Measurements from ENCODE around the gene TMEM250.

DNA sequence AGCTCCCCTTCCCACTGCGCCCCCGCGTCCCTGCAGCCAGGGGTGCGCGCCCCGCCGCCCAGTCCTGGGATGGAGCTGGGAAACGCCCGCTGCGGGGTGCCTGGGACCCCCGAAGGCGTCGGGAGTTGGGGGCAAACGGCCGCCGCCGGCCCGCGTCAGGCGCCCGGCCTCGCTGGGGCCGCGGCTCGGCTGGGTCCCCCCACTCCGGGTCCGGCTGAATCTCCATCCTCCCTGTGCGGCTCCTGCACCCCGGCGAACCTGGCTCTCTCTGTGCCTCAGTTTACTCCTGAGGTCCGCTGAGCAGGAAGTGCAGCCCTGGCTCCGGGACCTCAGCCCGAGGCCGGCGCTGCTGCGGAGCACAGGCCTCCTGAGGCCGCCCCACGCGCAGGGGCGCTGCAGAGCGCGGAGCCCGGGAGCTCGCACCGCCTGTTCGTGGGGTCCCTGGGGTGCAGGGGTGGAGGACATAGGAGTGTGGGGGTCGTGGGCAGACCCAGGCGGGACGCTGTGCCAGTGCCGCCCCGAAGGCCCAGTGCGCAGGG lies 13.9 kb upstream of the TMEM250 start:
- TF ChIP-seq JUND (IDR thresholded peaks at IDR 0.05) (no peak), POLR2AphosphoS5 (IDR thresholded peaks at IDR 0.05; ENCODE audit: low read depth, low read length) (no peak), NRF1 (IDR thresholded peaks at IDR 0.05; ENCODE audit: low read depth, low read length) (no peak), EP300 (IDR thresholded peaks at IDR 0.05; ENCODE audit: borderline replicate concordance in 1 of 2, low read depth in 1 of 2, low read length in 1 of 2) (no peak), ELF1 (IDR thresholded peaks at IDR 0.05) (no peak), YY1 (IDR thresholded peaks at IDR 0.05; ENCODE audit: low read depth) (no peak), FOXM1 (IDR thresholded peaks at IDR 0.05; ENCODE audit: low read depth) (no peak), TEAD4 (IDR thresholded peaks at IDR 0.05; ENCODE audit: borderline replicate concordance, insufficient read depth) (no peak)
- TF ChIP-seq, protein P1, sequence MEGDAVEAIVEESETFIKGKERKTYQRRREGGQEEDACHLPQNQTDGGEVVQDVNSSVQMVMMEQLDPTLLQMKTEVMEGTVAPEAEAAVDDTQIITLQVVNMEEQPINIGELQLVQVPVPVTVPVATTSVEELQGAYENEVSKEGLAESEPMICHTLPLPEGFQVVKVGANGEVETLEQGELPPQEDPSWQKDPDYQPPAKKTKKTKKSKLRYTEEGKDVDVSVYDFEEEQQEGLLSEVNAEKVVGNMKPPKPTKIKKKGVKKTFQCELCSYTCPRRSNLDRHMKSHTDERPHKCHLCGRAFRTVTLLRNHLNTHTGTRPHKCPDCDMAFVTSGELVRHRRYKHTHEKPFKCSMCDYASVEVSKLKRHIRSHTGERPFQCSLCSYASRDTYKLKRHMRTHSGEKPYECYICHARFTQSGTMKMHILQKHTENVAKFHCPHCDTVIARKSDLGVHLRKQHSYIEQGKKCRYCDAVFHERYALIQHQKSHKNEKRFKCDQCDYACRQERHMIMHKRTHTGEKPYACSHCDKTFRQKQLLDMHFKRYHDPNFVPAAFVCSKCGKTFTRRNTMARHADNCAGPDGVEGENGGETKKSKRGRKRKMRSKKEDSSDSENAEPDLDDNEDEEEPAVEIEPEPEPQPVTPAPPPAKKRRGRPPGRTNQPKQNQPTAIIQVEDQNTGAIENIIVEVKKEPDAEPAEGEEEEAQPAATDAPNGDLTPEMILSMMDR (IDR thresholded peaks at IDR 0.05) = no peak
- TF ChIP-seq, protein P2, sequence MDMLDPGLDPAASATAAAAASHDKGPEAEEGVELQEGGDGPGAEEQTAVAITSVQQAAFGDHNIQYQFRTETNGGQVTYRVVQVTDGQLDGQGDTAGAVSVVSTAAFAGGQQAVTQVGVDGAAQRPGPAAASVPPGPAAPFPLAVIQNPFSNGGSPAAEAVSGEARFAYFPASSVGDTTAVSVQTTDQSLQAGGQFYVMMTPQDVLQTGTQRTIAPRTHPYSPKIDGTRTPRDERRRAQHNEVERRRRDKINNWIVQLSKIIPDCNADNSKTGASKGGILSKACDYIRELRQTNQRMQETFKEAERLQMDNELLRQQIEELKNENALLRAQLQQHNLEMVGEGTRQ (IDR thresholded peaks at IDR 0.05; ENCODE audit: borderline replicate concordance, low read depth, low read length) = no peak

Measured in SK-N-SH (cell line).